A549 (cell line): ENCODE results near the gene AFF2.

ENCODE experiments used
- BHLHE40 ChIP-seq: IDR thresholded peaks from 2 replicates; pipeline ENCODE4 v1.6.1; 2012; ENCODE audit warnings: low read depth, low read length, inconsistent platforms
- CEBPB ChIP-seq, 2 experiments: fragments of >200 bp in 1 of 2; sonication (Bioruptor Twin) in 1 of 2; formaldehyde crosslinking in 1 of 2; IDR thresholded peaks; 2 replicates each; pipeline ENCODE4 v1.6.1; 2012 to 2016
- CTCF ChIP-seq: fragments of >200 bp; sonication (Bioruptor Twin); formaldehyde crosslinking; IDR thresholded peaks from 3 replicates; pipeline ENCODE4 v1.5.1; 2016
- EHMT2 ChIP-seq: fragments of 200-600 bp; sonication (generic); IDR thresholded peaks from 2 replicates; pipeline ENCODE4 v1.6.1; 2016; ENCODE audit warnings: antibody characterized with exemption, low read depth, mild to moderate bottlenecking, moderate library complexity
- EP300 ChIP-seq, 2 experiments: fragments of >200 bp; sonication (Bioruptor Twin); formaldehyde crosslinking; IDR thresholded peaks; 2 replicates in 1 of 2; 3 replicates in 1 of 2; pipeline ENCODE4 v1.6.1; 2016 to 2017
- ESRRA ChIP-seq: fragments of 150-350 bp; IDR thresholded peaks from 2 replicates; pipeline ENCODE4 v1.6.1; 2014; ENCODE audit warnings: mild to moderate bottlenecking, low read length, borderline replicate concordance
- HMGXB4 ChIP-seq: fragments of 250-450 bp; sonication (Bioruptor Pico); IDR thresholded peaks from 2 replicates; pipeline ENCODE4 v1.5.0; 2021; ENCODE audit warnings: mild to moderate bottlenecking, moderate library complexity, borderline replicate concordance
- KDM1A ChIP-seq: fragments of 200-600 bp; sonication (generic); IDR thresholded peaks from 2 replicates; pipeline ENCODE4 v1.6.1; 2016; ENCODE audit warnings: low read depth, mild to moderate bottlenecking
- MYC ChIP-seq: IDR thresholded peaks from 2 replicates; pipeline ENCODE4 v1.6.1; 2012; ENCODE audit warnings: mild to moderate bottlenecking, inconsistent platforms, low read length, improper control_type of control experiment, borderline replicate concordance
- POLR2A ChIP-seq: IDR thresholded peaks from 2 replicates; pipeline ENCODE4 v1.6.1; 2012; ENCODE audit warnings: mild to moderate bottlenecking, low read length
- RAD21 ChIP-seq, 2 experiments: fragments of >200 bp in 1 of 2; sonication (Bioruptor Twin) in 1 of 2; formaldehyde crosslinking in 1 of 2; IDR thresholded peaks in 1 of 2; conservative IDR thresholded peaks in 1 of 2; 2 replicates in 1 of 2; 3 replicates in 1 of 2; pipeline ENCODE4 v1.6.1; 2012 to 2018; ENCODE audit warnings: inconsistent platforms in 1 of 2
- TP53 ChIP-seq: fragments of 250-450 bp; sonication (Bioruptor Pico); IDR thresholded peaks from 2 replicates; pipeline ENCODE4 v1.5.0; 2021; ENCODE audit warnings: mild to moderate bottlenecking, moderate library complexity
- ZC3H11A ChIP-seq: fragments of 450-650 bp; IDR thresholded peaks from 2 replicates; pipeline ENCODE4 v1.6.1; 2014; ENCODE audit warnings: antibody characterized with exemption, mild to moderate bottlenecking

- TF ChIP-seq BHLHE40 (no peak), MYC (no peak), ZC3H11A (no peak), CTCF (no peak), EP300 (IDR thresholded peaks at IDR 0.05) (no peak), POLR2A (no peak), RAD21 (conservative IDR thresholded peaks at IDR 0.05 in 1 of 2, IDR thresholded peaks at IDR 0.05 in 1 of 2) (no peak), EHMT2 (no peak), ESRRA (no peak), KDM1A (no peak), HMGXB4 (no peak), CEBPB (IDR thresholded peaks at IDR 0.05) (no peak), TP53 (CRISPR knock-in tag) (no peak)
These were observed 21.6 kb downstream of the AFF2 start for GRCh38 chrX:148522006-148522405.
